ENCODE data around the gene KIAA1217.

- TF ChIP-seq, protein P1, sequence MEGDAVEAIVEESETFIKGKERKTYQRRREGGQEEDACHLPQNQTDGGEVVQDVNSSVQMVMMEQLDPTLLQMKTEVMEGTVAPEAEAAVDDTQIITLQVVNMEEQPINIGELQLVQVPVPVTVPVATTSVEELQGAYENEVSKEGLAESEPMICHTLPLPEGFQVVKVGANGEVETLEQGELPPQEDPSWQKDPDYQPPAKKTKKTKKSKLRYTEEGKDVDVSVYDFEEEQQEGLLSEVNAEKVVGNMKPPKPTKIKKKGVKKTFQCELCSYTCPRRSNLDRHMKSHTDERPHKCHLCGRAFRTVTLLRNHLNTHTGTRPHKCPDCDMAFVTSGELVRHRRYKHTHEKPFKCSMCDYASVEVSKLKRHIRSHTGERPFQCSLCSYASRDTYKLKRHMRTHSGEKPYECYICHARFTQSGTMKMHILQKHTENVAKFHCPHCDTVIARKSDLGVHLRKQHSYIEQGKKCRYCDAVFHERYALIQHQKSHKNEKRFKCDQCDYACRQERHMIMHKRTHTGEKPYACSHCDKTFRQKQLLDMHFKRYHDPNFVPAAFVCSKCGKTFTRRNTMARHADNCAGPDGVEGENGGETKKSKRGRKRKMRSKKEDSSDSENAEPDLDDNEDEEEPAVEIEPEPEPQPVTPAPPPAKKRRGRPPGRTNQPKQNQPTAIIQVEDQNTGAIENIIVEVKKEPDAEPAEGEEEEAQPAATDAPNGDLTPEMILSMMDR (IDR thresholded peaks at IDR 0.05; ENCODE audit: low read length) = no peak
- no peak for TF ChIP-seq EZH2 (IDR thresholded peaks at IDR 0.05; ENCODE audit: borderline replicate concordance, low read length)
Observed at GRCh38 chr10:24382045-24382444, 173.1 kb downstream of the KIAA1217 start.
